Erythroblast (primary cell): ENCODE results near the gene TIMELESS.

Source experiments
- GATA1 ChIP-seq: IDR thresholded peaks from 2 replicates; pipeline ENCODE4 v1.6.1; 2011; ENCODE audit warnings: low read depth, mild to moderate bottlenecking, control low read depth, low read length, moderate library complexity
- POLR2A ChIP-seq: IDR thresholded peaks from 2 replicates; pipeline ENCODE4 v1.6.1; 2011; ENCODE audit warnings: mild to moderate bottlenecking, low read length

DNA sequence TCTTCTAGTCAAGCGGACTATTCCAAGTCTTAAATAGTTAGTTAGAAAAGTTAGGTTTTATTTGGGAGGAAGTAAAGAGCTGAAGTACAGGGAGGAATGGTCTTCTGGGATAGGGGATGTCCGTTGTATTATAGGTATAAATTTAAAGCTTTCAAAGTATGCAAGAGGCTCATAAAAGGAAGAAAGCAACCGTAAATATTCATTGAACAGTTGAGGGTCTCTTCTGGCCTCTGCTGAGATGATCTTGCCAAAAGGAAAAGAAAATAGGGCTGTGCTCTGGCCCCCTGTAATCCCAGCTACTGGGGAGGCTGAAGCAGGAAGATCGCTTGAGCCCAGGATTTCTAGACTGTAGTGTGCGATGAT lies 377 bp upstream of the TIMELESS start:
- TF ChIP-seq POLR2A = no peak
- no peak for TF ChIP-seq GATA1
